ENCODE results near the gene ZNF808. TPM values are rescaled to one million over a fixed set of nuclear protein-coding genes. Genes with fewer than 3 reads are reported as not detected.
"Not testable (repeated sequence)": the region's sequence is repeated elsewhere in the genome, so short reads cannot be mapped to it uniquely, and the experiment has no call there.

ZNF808 gene
- total RNA-seq, 1 experiment from 2014 or later = 35.7 TPM

- H3K27me3 Mint-ChIP-seq (ENCODE audit: low read depth) = peaks cover 6% of the 10 kb centered on the region
- Histone ChIP-seq H4K5ac (ENCODE audit: insufficient read length, low read depth, low read length) (no peak overlapping the region), H2BK20ac (ENCODE audit: low read depth, low read length, poor library complexity, severe bottlenecking) (no peak overlapping the region), H3K4ac (ENCODE audit: low read depth, low read length) (no peak overlapping the region), H4K20me1 (ENCODE audit: control insufficient read depth, insufficient read depth, insufficient read length) (no peaks in the 10 kb centered on the region), H2BK120ac (ENCODE audit: low read depth, low read length, poor library complexity, severe bottlenecking) (no peak overlapping the region), H3K23ac (ENCODE audit: insufficient read length, low read depth, low read length) (no peak overlapping the region), H2AFZ (ENCODE audit: low read length) (no peak overlapping the region), H3K56ac (ENCODE audit: insufficient read length, low read depth, low read length) (no peak overlapping the region), H2AK5ac (ENCODE audit: insufficient read length, low read length) (no peak overlapping the region), H3K27ac (ENCODE audit: insufficient read length, low read depth, low read length) (no peak overlapping the region), H2BK15ac (ENCODE audit: low read depth, low read length) (no peak overlapping the region), H3K9me3 (ENCODE audit: control insufficient read depth, low read depth, low read length) (no peaks in the 10 kb centered on the region), H2BK12ac (ENCODE audit: insufficient read length, low read depth, low read length) (no peak overlapping the region), H3K4me1 (ENCODE audit: insufficient read depth, low read length) (no peaks in the 10 kb centered on the region; the same call in 1 of the 2 replicates), H4K91ac (ENCODE audit: insufficient read length, low read depth, low read length) (no peak overlapping the region), H3T11ph (ENCODE audit: low read length) (no peak overlapping the region), H3K9ac (ENCODE audit: extremely low read depth, insufficient read length, low read length) (no peak overlapping the region), H3K79me1 (ENCODE audit: insufficient read depth, low read depth, low read length, poor library complexity, severe bottlenecking) (no peaks in the 10 kb centered on the region), H3K14ac (ENCODE audit: insufficient read depth, low read length) (no peak overlapping the region), H3K79me2 (ENCODE audit: insufficient read depth, low read length) (no peaks in the 10 kb centered on the region), H3K18ac (ENCODE audit: insufficient read length, low read depth, low read length) (no peak overlapping the region), H2BK5ac (ENCODE audit: insufficient read length, low read length) (no peak overlapping the region), H4K8ac (replicated peaks; ENCODE audit: insufficient read length, low read depth, low read length) (no peak overlapping the region), H3K4me2 (ENCODE audit: insufficient read depth, insufficient read length, low read length) (no peak overlapping the region), H3K27me3 (ENCODE audit: insufficient read depth, low read length) (no peaks in the 10 kb centered on the region), H3K23me2 (ENCODE audit: insufficient read length, low read depth, low read length, poor library complexity, severe bottlenecking) (peaks cover 1% of the 10 kb centered on the region)
- no peaks in the 10 kb centered on the region for H3K9me3 Mint-ChIP-seq
- H3K4me1 Mint-ChIP-seq = peaks cover 6% of the 10 kb centered on the region in 2 experiments
- no peak overlapping the region for H3K27ac Mint-ChIP-seq
- H3K4me3 Mint-ChIP-seq = no peak overlapping the region
- peak; percentile 34; the same call in 2 of the 3 replicates for TF ChIP-seq CTCF (conservative IDR thresholded peaks at IDR 0.05)
- no peak for DNase-seq
- H3K36me3 Mint-ChIP-seq (ENCODE audit: insufficient read depth in 1 of 3, low read depth in 3 of 3) = peaks cover 8 to 40% (median 20%) of the 10 kb centered on the region in 3 experiments
- no CpG with 5 or more reads among the region's 5 CpGs for WGBS (ENCODE audit: extremely low coverage, insufficient read length, low lambda C conversion rate)
These were observed 14.1 kb downstream of the ZNF808 start for GRCh38 chr19:52541608-52542007.

GRCh38 chr19:52542541-52542940, 15.1 kb downstream of the ZNF808 start:
- not testable (repeated sequence) for H3K4me3 Mint-ChIP-seq; H3K27ac Mint-ChIP-seq; H2BK12ac ChIP-seq (ENCODE audit: insufficient read length, low read depth, low read length); H3K4me1 ChIP-seq (ENCODE audit: insufficient read depth, low read length); H3K4me1 Mint-ChIP-seq; H3K27me3 ChIP-seq (ENCODE audit: insufficient read depth, low read length); H3K9me3 ChIP-seq (ENCODE audit: control insufficient read depth, low read depth, low read length); H2AK5ac ChIP-seq (ENCODE audit: insufficient read length, low read length); H3K79me2 ChIP-seq (ENCODE audit: insufficient read depth, low read length); H2BK5ac ChIP-seq (ENCODE audit: insufficient read length, low read length); H2AFZ ChIP-seq (ENCODE audit: low read length); H4K5ac ChIP-seq (ENCODE audit: insufficient read length, low read depth, low read length); H3K4me2 ChIP-seq (ENCODE audit: insufficient read depth, insufficient read length, low read length); H3K23me2 ChIP-seq (ENCODE audit: insufficient read length, low read depth, low read length, poor library complexity, severe bottlenecking); H3K79me1 ChIP-seq (ENCODE audit: insufficient read depth, low read depth, low read length, poor library complexity, severe bottlenecking); H3K9me3 Mint-ChIP-seq; H2BK15ac ChIP-seq (ENCODE audit: low read depth, low read length); H3K56ac ChIP-seq (ENCODE audit: insufficient read length, low read depth, low read length); H3K27me3 Mint-ChIP-seq (ENCODE audit: low read depth); H3K27ac ChIP-seq (ENCODE audit: insufficient read length, low read depth, low read length); H4K20me1 ChIP-seq (ENCODE audit: control insufficient read depth, insufficient read depth, insufficient read length); H4K8ac ChIP-seq (replicated peaks; ENCODE audit: insufficient read length, low read depth, low read length); H2BK20ac ChIP-seq (ENCODE audit: low read depth, low read length, poor library complexity, severe bottlenecking); H3K14ac ChIP-seq (ENCODE audit: insufficient read depth, low read length); H3K9ac ChIP-seq (ENCODE audit: extremely low read depth, insufficient read length, low read length); H3K23ac ChIP-seq (ENCODE audit: insufficient read length, low read depth, low read length); H2BK120ac ChIP-seq (ENCODE audit: low read depth, low read length, poor library complexity, severe bottlenecking); H4K91ac ChIP-seq (ENCODE audit: insufficient read length, low read depth, low read length); DNase-seq; H3K18ac ChIP-seq (ENCODE audit: insufficient read length, low read depth, low read length); H3T11ph ChIP-seq (ENCODE audit: low read length); H3K4ac ChIP-seq (ENCODE audit: low read depth, low read length)
- WGBS (ENCODE audit: extremely low coverage, insufficient read length, low lambda C conversion rate) = no CpG with 5 or more reads among the region's 6 CpGs
- H3K36me3 Mint-ChIP-seq (ENCODE audit: insufficient read depth in 1 of 3, low read depth in 3 of 3) = peaks cover 13 to 47% (median 25%) of the 10 kb centered on the region in 3 experiments
